Panc1 (cell line): ENCODE data around the gene TMEFF2. TPM values are rescaled to one million over a fixed set of nuclear protein-coding genes. Genes with fewer than 3 reads are reported as not detected.

Experiments
- ATAC-seq: fragments of 200-7000 bp; cut with Tn5 transposase; 2 replicates; pipeline ENCODE4 v1.9.1; 2020; ENCODE audit warnings: mild to moderate bottlenecking, moderate library complexity
- BruUV-seq: library from RNA; stranded (reverse); fragments of 400-500 nt; replicated peaks from 2 replicates; lab custom pipeline; 2021; lab: Mats Ljungman, UMichigan
- CTCF ChIA-PET: fragments of 300-600 bp; sonication (Branson Sonifier 250); formaldehyde crosslinking; loops from one replicate; lab custom pipeline; 2022; ENCODE audit warnings: antibody characterized with exemption; lab: Charles Lee
- POLR2A ChIA-PET: fragments of 300-600 bp; sonication (Branson Sonifier 250); formaldehyde crosslinking; loops from one replicate; lab custom pipeline; 2022; ENCODE audit warnings: antibody characterized with exemption; lab: Charles Lee
- DNase-seq: peaks from one replicate; pipeline ENCODE4 v3.0.0-alpha.2; 2010; ENCODE audit warnings: low read depth, low spot score
- H3K27ac ChIP-seq: 2 replicates; pipeline ENCODE4 v1.5.1; 2011; ENCODE audit warnings: mild to moderate bottlenecking, low read length, inconsistent platforms
- H3K27me3 ChIP-seq: fragments of 200-500 bp; sonication (Bioruptor generic); 2 replicates; pipeline ENCODE4 v1.6.0; 2014; ENCODE audit warnings: low read length, inconsistent platforms; ENCODE audit not compliant: control insufficient read depth, insufficient read depth
- H3K36me3 ChIP-seq: fragments of 200-500 bp; sonication (Bioruptor generic); 2 replicates; pipeline ENCODE4 v1.5.1; 2014; ENCODE audit warnings: inconsistent platforms, mild to moderate bottlenecking, low read length, moderate library complexity; ENCODE audit not compliant: control insufficient read depth, insufficient read depth
- H3K4me1 ChIP-seq: 2 replicates; pipeline ENCODE4 v1.5.1; 2011; ENCODE audit warnings: inconsistent platforms, mild to moderate bottlenecking, low read length, moderate library complexity; ENCODE audit not compliant: control insufficient read depth, insufficient read depth
- H3K4me3 ChIP-seq, 2 experiments: 2 replicates each; pipeline ENCODE4 v1.5.1; 2011 to 2012; ENCODE audit warnings: low read depth in 2 of 2, low read length in 2 of 2, mild to moderate bottlenecking in 2 of 2, inconsistent platforms in 1 of 2, moderate library complexity in 1 of 2
- H3K9me3 ChIP-seq: fragments of 200-500 bp; sonication (Bioruptor generic); 2 replicates; pipeline ENCODE4 v1.5.1; 2014; ENCODE audit warnings: low read depth, mild to moderate bottlenecking, inconsistent platforms, low read length, moderate library complexity; ENCODE audit not compliant: control insufficient read depth, insufficient read depth
- POLR2AphosphoS5 ChIP-seq: IDR thresholded peaks from 2 replicates; pipeline ENCODE4 v1.6.1; 2012; ENCODE audit warnings: mild to moderate bottlenecking, low read depth, low read length, moderate library complexity
- REST ChIP-seq, 2 experiments: IDR thresholded peaks; 2 replicates each; pipeline ENCODE4 v1.6.1; 2011 to 2012; ENCODE audit warnings: low read depth in 2 of 2, control low read depth in 1 of 2, low read length in 1 of 2, mild to moderate bottlenecking in 1 of 2, moderate library complexity in 1 of 2; ENCODE audit not compliant: insufficient read depth in 1 of 2
- SIN3A ChIP-seq: IDR thresholded peaks from 2 replicates; pipeline ENCODE4 v1.6.1; 2012; ENCODE audit warnings: low read depth, mild to moderate bottlenecking, low read length, moderate library complexity, borderline replicate concordance; ENCODE audit not compliant: insufficient read depth
- TCF7L2 ChIP-seq: IDR thresholded peaks from 2 replicates; pipeline ENCODE4 v1.6.1; 2011; ENCODE audit warnings: mild to moderate bottlenecking, low read depth, low read length, inconsistent platforms
- in situ Hi-C: cut with HindIII; loops from 2 replicates; pipeline ENCODE4 v1.10.0; 2016; ENCODE audit warnings: low sequenced_read_pairs, low pct_unique_long_range_greater_than_20kb
- intact Hi-C: fragments of 100-400 bp; cut with micrococcal nuclease; formaldehyde crosslinking; loops from one replicate; pipeline ENCODE4 v1.10.0; 2022; ENCODE audit not compliant: unreplicated experiment
- total RNA-seq: library from RNA; stranded (reverse); gene quantifications from one replicate; pipeline ENCODE4 v1.2.1, GENCODE V29; 2021; ENCODE audit not compliant: unreplicated experiment
- TF ChIP-seq, protein P1 (sequence below): fragments of 450-650 bp; IDR thresholded peaks from 2 replicates; pipeline ENCODE4 v1.5.1; 2017; ENCODE audit warnings: mild to moderate bottlenecking

Gene TMEFF2
- total RNA-seq, 1 experiment from 2014 or later: 1.5 TPM

- no peak for TF ChIP-seq SIN3A
- TF ChIP-seq TCF7L2: no peak
- TF ChIP-seq, protein P1, sequence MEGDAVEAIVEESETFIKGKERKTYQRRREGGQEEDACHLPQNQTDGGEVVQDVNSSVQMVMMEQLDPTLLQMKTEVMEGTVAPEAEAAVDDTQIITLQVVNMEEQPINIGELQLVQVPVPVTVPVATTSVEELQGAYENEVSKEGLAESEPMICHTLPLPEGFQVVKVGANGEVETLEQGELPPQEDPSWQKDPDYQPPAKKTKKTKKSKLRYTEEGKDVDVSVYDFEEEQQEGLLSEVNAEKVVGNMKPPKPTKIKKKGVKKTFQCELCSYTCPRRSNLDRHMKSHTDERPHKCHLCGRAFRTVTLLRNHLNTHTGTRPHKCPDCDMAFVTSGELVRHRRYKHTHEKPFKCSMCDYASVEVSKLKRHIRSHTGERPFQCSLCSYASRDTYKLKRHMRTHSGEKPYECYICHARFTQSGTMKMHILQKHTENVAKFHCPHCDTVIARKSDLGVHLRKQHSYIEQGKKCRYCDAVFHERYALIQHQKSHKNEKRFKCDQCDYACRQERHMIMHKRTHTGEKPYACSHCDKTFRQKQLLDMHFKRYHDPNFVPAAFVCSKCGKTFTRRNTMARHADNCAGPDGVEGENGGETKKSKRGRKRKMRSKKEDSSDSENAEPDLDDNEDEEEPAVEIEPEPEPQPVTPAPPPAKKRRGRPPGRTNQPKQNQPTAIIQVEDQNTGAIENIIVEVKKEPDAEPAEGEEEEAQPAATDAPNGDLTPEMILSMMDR: no peak
- no peak for TF ChIP-seq REST (IDR thresholded peaks at IDR 0.05; ENCODE audit: insufficient read depth in 1 of 2, low read depth in 2 of 2, low read length in 1 of 2)
- TF ChIP-seq POLR2AphosphoS5: no peak
- no peak for ATAC-seq
- no TSS peak for BruUV-seq
Measured at GRCh38 chr2:192146069-192147015, 48.4 kb downstream of the TMEFF2 start.

GRCh38 chr2:192145496-192145895 lies 49.2 kb downstream of the TMEFF2 start:
- ATAC-seq (no peak), DNase-seq (no peak)
- no peaks in the 10 kb centered on the region for H3K9me3 ChIP-seq
- TF ChIP-seq TCF7L2 (no peak), REST (IDR thresholded peaks at IDR 0.05; ENCODE audit: insufficient read depth in 1 of 2, low read depth in 2 of 2, low read length in 1 of 2) (no peak), SIN3A (no peak), POLR2AphosphoS5 (no peak)
- TF ChIP-seq, protein P1: no peak
- CTCF ChIA-PET: no interaction called here
- in situ Hi-C loops (no loop called here), intact Hi-C loops (no loop called here)
- BruUV-seq: no TSS peak
- POLR2A ChIA-PET: no interaction called here
- H3K27ac ChIP-seq: no peak overlapping the region
- H3K4me3 ChIP-seq: no peak overlapping the region
- H3K36me3 ChIP-seq: no peaks in the 10 kb centered on the region
- no peaks in the 10 kb centered on the region for H3K4me1 ChIP-seq
- H3K27me3 ChIP-seq: no peaks in the 10 kb centered on the region

More at GRCh38 chr2:192146069-192147015, 48.4 kb downstream of the TMEFF2 start:
- Histone ChIP-seq H3K9me3 (no peaks in the 10 kb centered on the region), H3K36me3 (no peaks in the 10 kb centered on the region), H3K27me3 (no peaks in the 10 kb centered on the region), H3K4me1 (no peaks in the 10 kb centered on the region), H3K27ac (no peak overlapping the region), H3K4me3 (no peak overlapping the region)
- intact Hi-C loops (no loop called here), in situ Hi-C loops (no loop called here)
- POLR2A ChIA-PET: no interaction called here
- CTCF ChIA-PET: no interaction called here
- DNase-seq: no peak
